GM12872 (cell line): ENCODE data around the gene OTC.

Experiments
- TF ChIP-seq, protein P1 (sequence below): IDR thresholded peaks from 3 replicates; pipeline ENCODE4 v1.5.1; 2011; ENCODE audit warnings: low read depth, mild to moderate bottlenecking, low read length, moderate library complexity; ENCODE audit not compliant: insufficient read depth

The OTC gene

DNA sequence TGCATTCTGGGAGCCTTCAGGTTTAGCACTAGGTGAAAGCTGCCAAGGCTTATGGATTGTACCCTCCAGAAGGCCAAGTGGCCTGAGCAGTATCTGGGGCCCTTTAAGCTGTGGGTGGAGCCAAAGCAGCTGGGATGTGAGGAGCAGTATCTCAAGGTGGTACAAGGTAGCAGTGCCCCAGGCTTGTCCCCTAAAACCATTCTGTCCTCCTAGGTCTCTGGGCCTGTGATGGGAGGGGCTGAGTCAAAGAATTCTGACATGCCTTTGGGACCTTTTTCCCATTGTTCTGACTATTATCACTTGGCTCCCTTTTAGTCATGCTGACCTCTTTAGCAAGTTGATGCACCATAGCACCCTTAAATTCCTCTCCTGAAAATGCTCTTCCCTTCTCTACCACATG lies 109.9 kb downstream of the OTC start:
- TF ChIP-seq, protein P1, sequence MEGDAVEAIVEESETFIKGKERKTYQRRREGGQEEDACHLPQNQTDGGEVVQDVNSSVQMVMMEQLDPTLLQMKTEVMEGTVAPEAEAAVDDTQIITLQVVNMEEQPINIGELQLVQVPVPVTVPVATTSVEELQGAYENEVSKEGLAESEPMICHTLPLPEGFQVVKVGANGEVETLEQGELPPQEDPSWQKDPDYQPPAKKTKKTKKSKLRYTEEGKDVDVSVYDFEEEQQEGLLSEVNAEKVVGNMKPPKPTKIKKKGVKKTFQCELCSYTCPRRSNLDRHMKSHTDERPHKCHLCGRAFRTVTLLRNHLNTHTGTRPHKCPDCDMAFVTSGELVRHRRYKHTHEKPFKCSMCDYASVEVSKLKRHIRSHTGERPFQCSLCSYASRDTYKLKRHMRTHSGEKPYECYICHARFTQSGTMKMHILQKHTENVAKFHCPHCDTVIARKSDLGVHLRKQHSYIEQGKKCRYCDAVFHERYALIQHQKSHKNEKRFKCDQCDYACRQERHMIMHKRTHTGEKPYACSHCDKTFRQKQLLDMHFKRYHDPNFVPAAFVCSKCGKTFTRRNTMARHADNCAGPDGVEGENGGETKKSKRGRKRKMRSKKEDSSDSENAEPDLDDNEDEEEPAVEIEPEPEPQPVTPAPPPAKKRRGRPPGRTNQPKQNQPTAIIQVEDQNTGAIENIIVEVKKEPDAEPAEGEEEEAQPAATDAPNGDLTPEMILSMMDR, result no peak

DNA sequence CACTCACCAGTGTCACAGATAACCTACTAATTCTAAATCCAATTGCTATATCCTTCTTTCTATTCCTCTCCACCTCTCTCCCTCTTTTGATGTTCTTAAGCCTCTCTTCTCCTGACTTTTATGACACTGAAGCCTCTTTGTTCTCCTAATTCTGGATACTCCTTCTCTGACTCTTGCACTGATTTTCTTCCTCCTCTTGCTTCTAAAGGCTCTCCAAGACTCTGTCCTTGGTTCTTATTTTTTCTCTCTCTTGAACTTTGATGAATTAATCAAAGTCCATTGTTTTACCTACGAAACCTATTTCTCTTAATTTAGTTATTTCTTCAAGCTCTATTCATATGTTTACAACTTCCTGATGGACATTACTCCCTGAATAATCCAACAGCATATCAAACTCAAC lies 113.3 kb downstream of the OTC start:
- TF ChIP-seq, protein P1, result no peak

DNA sequence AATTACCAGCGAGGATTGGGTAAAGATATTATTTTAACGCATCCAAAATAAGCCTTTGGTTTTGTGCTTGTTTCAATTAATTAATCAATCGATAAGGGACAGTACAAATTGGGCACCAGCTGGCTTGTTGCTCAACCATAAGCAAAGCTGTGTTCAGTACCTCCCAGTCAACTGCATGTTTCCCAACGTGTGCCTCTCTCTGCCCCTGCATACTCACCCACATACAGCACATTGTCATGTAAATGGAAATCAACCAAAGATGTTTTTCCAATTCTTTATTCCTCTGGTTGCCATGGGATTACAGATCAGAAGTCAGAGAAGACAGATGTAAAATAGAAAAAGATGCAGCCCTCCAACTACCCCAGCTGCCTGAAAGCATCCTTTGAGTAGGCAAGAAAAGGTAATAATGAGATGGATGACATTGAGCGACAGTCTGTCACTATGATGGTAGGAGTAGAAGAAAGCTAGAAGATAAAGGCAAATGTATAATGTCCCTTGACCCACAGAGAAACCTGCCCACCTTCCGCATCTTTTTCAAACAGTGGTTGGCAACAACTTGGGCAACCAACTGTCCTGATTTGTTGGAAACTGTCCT lies 116.3 kb downstream of the OTC start:
- TF ChIP-seq, protein P1, result no peak
